Fibroblast of lung (primary cell): Measurements from ENCODE around the gene GRID1. TPM values are rescaled to one million over a fixed set of nuclear protein-coding genes. Genes with fewer than 3 reads are reported as not detected.

Source experiments
- DNase-seq, 2 donors: peaks; one replicate each; pipeline versions ENCODE4 v3.0.0 to v3.0.0-alpha.2; 2010; ENCODE audit warnings: low read depth in 2 of 2
- H2AFZ ChIP-seq: 2 replicates; pipeline ENCODE4 v1.5.1; 2012; ENCODE audit warnings: low read length, control low read depth, inconsistent platforms
- H3K27ac ChIP-seq: 2 replicates; pipeline ENCODE4 v1.5.1; 2011; ENCODE audit warnings: low read length, control low read depth; ENCODE audit not compliant: insufficient read depth
- H3K27me3 ChIP-seq: 2 replicates; pipeline ENCODE4 v1.5.1; 2011; ENCODE audit warnings: mild to moderate bottlenecking, low read length; ENCODE audit not compliant: control insufficient read depth, insufficient read depth
- H3K36me3 ChIP-seq: 2 replicates; pipeline ENCODE4 v1.5.1; 2011; ENCODE audit warnings: low read length; ENCODE audit not compliant: control insufficient read depth, insufficient read depth
- H3K4me1 ChIP-seq: 2 replicates; pipeline ENCODE4 v1.5.1; 2011; ENCODE audit warnings: low read length; ENCODE audit not compliant: control insufficient read depth, insufficient read depth; ENCODE audit errors: extremely low read depth
- H3K4me2 ChIP-seq: 2 replicates; pipeline ENCODE4 v1.5.1; 2011; ENCODE audit warnings: low read length, control low read depth; ENCODE audit not compliant: insufficient read depth; ENCODE audit errors: extremely low read depth
- H3K4me3 ChIP-seq, 4 experiments: fragments of 200-600 bp in 1 of 4; sonication (generic) in 1 of 4; replicated peaks in 1 of 4; 2 replicates each; pipeline ENCODE4 v1.5.1; 2011 to 2016; ENCODE audit warnings: low read length in 4 of 4, low read depth in 3 of 4, mild to moderate bottlenecking in 3 of 4, control low read depth in 2 of 4, inconsistent platforms in 1 of 4, mixed read lengths in 1 of 4; ENCODE audit not compliant: insufficient read depth in 1 of 4; ENCODE audit errors: control extremely low read depth in 1 of 4
- H3K79me2 ChIP-seq: 2 replicates; pipeline ENCODE4 v1.5.1; 2012; ENCODE audit warnings: mild to moderate bottlenecking, low read length, inconsistent platforms; ENCODE audit not compliant: control insufficient read depth, insufficient read depth
- H3K9ac ChIP-seq: 2 replicates; pipeline ENCODE4 v1.5.1; 2011; ENCODE audit warnings: mild to moderate bottlenecking, low read length, control low read depth; ENCODE audit not compliant: insufficient read depth
- H3K9me3 ChIP-seq: 2 replicates; pipeline ENCODE4 v1.5.1; 2012; ENCODE audit warnings: low read depth, low read length; ENCODE audit not compliant: control insufficient read depth, insufficient read depth
- H4K20me1 ChIP-seq: 2 replicates; pipeline ENCODE4 v1.5.1; 2011; ENCODE audit warnings: low read length; ENCODE audit not compliant: control insufficient read depth, insufficient read depth; ENCODE audit errors: extremely low read depth
- EZH2 ChIP-seq: IDR thresholded peaks from 2 replicates; pipeline ENCODE4 v1.5.1; 2012; ENCODE audit warnings: low read length, control low read depth, mild to moderate bottlenecking; ENCODE audit errors: missing control alignments
- polyA plus RNA-seq, 2 donors: library from polyadenylated mRNA; depleted of rRNA in 1 of 2; stranded (reverse) in 1 of 2; unstranded in 1 of 2; fragments of >200 nt; gene quantifications; 2 replicates each; pipeline ENCODE4 v1.2.1, GENCODE V29; 2011 to 2012; ENCODE audit warnings: missing spikeins in 1 of 2
- total RNA-seq: library from RNA; depleted of rRNA; stranded (reverse); fragments of >200 nt; gene quantifications from 2 replicates; pipeline ENCODE4 v1.2.1, GENCODE V29; 2014
- TF ChIP-seq, protein P1 (sequence below), 2 donors: IDR thresholded peaks in 1 of 2; conservative IDR thresholded peaks in 1 of 2; 1 replicate in 1 of 2; 2 replicates in 1 of 2; pipeline ENCODE4 v1.5.1; 2011 to 2012; ENCODE audit warnings: low read length in 2 of 2, control low read depth in 1 of 2, inconsistent platforms in 1 of 2, low read depth in 1 of 2, mild to moderate bottlenecking in 1 of 2

The GRID1 gene
- total and polyA plus RNA-seq, 2 donors (not counting 1 experiment from before 2014, with no cell fraction given), result 0.03 to 0.33 TPM

DNA sequence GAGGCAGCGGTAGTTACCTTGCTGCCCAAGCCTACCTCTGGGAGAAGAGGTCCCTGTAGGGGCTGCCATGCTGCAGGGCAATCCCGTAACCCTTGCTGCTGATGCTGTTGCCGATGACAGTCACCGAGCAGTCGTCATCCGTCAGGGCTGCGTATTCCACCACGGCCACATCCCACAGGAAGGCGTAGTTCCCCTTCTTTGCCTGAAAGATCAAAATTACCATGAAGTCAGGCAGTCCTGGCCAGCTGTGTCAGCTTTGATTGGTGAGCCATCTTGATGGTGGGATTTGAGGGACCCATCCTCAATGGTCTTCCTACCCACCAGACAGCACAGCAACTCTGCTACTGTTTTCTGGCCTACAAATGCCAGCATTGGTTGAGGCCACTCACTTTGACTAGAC lies 746.8 kb downstream of the GRID1 start:
- TF ChIP-seq, protein P1, sequence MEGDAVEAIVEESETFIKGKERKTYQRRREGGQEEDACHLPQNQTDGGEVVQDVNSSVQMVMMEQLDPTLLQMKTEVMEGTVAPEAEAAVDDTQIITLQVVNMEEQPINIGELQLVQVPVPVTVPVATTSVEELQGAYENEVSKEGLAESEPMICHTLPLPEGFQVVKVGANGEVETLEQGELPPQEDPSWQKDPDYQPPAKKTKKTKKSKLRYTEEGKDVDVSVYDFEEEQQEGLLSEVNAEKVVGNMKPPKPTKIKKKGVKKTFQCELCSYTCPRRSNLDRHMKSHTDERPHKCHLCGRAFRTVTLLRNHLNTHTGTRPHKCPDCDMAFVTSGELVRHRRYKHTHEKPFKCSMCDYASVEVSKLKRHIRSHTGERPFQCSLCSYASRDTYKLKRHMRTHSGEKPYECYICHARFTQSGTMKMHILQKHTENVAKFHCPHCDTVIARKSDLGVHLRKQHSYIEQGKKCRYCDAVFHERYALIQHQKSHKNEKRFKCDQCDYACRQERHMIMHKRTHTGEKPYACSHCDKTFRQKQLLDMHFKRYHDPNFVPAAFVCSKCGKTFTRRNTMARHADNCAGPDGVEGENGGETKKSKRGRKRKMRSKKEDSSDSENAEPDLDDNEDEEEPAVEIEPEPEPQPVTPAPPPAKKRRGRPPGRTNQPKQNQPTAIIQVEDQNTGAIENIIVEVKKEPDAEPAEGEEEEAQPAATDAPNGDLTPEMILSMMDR (conservative IDR thresholded peaks at IDR 0.05 in 1 of 2, IDR thresholded peaks at IDR 0.05 in 1 of 2; ENCODE audit: low read depth in 1 of 2, low read length in 2 of 2), result no peak
- no peak for TF ChIP-seq EZH2

DNA sequence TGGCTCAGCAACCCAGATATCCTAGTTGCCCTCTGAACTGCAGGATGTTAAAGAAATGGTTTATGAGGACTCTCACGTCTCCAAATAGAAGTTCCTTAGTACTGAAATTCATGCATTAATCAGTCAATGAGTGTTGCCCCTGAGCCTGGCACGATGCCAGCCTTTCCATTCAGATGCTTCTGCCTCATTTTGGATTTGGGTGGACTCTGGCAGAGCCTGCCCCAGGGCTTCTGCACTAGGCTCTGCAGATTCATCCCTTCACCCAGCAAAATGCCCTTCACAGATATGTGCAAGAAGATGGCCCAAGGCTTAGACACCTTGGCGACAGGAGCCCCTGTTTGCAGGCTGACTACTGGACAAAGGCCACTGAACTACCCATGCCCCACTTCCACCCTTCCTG lies 747.8 kb downstream of the GRID1 start:
- no peak overlapping the region for H3K9ac ChIP-seq
- no peaks in the 10 kb centered on the region for H3K27me3 ChIP-seq
- H3K4me2 ChIP-seq, result no peak overlapping the region
- no peaks in the 10 kb centered on the region for H3K9me3 ChIP-seq
- no peaks in the 10 kb centered on the region for H3K36me3 ChIP-seq
- no peaks in the 10 kb centered on the region for H3K79me2 ChIP-seq
- no peak for DNase-seq
- no peaks in the 10 kb centered on the region for H3K4me1 ChIP-seq
- H3K27ac ChIP-seq, result no peak overlapping the region
- no peak overlapping the region for H2AFZ ChIP-seq
- no peak overlapping the region for H3K4me3 ChIP-seq
- no peaks in the 10 kb centered on the region for H4K20me1 ChIP-seq
- TF ChIP-seq EZH2, result no peak
- TF ChIP-seq, protein P1 (conservative IDR thresholded peaks at IDR 0.05 in 1 of 2, IDR thresholded peaks at IDR 0.05 in 1 of 2; ENCODE audit: low read depth in 1 of 2, low read length in 2 of 2), result no peak

More for the DNA sequence above, 746.8 kb downstream of the GRID1 start:
- H3K36me3 ChIP-seq, result no peaks in the 10 kb centered on the region
- H3K79me2 ChIP-seq, result no peaks in the 10 kb centered on the region
- no peaks in the 10 kb centered on the region for H3K9me3 ChIP-seq
- H3K4me2 ChIP-seq, result no peak overlapping the region
- H3K27ac ChIP-seq, result no peak overlapping the region
- no peak overlapping the region for H2AFZ ChIP-seq
- no peak overlapping the region for H3K4me3 ChIP-seq
- no peaks in the 10 kb centered on the region for H3K4me1 ChIP-seq
- H3K27me3 ChIP-seq, result no peaks in the 10 kb centered on the region
- H4K20me1 ChIP-seq, result no peaks in the 10 kb centered on the region
- no peak for DNase-seq
- H3K9ac ChIP-seq, result no peak overlapping the region

DNA sequence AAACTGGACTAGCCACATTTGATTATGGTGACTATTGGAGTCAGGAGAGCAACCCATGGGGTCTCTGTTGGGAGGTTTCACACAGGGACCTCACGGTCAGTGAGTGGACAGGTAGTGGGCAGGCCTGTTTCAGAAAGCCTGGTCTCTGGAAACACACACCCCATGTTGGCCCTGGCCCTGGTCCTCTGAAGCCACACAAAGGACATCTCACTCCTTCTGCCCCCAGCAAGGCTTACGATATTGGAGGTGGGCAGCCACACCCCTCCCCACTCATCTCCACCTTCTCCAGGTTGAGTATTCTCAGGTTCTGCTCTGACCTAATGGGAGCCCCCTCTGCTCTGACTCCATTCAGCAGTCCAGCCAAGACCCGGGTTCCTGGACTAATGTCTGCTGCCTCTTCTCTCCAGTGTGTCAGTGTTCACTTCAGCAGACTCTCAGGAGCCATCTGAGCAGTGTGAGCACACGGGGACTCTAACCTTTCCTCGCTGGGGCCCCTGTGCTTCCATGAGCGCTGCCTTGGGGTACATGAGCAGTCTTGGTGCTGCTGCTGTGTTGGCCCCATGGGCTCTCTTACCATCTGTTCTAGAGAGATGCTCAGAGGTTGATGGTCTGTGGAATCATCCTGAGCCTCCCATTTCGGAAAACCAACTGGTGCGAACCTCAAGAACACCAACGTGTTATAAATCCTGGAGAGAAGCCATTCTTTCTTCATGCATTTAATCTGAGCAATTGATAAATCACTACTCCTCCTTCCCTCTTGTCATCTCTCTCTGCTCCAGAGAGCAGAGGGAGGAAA lies 748.6 kb downstream of the GRID1 start:
- Histone ChIP-seq H3K9me3 (no peaks in the 10 kb centered on the region), H3K4me1 (no peaks in the 10 kb centered on the region), H3K4me2 (no peak overlapping the region), H2AFZ (no peak overlapping the region), H3K27me3 (no peaks in the 10 kb centered on the region), H3K4me3 (no peak overlapping the region), H4K20me1 (no peaks in the 10 kb centered on the region), H3K36me3 (no peaks in the 10 kb centered on the region), H3K27ac (no peak overlapping the region), H3K79me2 (no peaks in the 10 kb centered on the region), H3K9ac (no peak overlapping the region)
- no peak for TF ChIP-seq EZH2
- TF ChIP-seq, protein P1 (conservative IDR thresholded peaks at IDR 0.05 in 1 of 2, IDR thresholded peaks at IDR 0.05 in 1 of 2; ENCODE audit: low read depth in 1 of 2, low read length in 2 of 2), result no peak
- no peak for DNase-seq
